Stomach (tissue), 9 donors: Measurements from ENCODE around the gene CAMK2N1. TPM values are rescaled to one million over a fixed set of nuclear protein-coding genes. Genes with fewer than 3 reads are reported as not detected.

Experiments used
- DNase-seq, 2 donors: peaks; one replicate each; pipeline versions ENCODE4 v3.0.0 to v3.0.0-alpha.2; 2013 to 2019
- H3K27ac ChIP-seq, 5 donors: fragments of 200-600 bp in 4 of 5; sonication (generic) in 4 of 5; one replicate each; pipeline ENCODE4 v1.5.1; 2013 to 2019; ENCODE audit warnings: mild to moderate bottlenecking in 1 of 5, moderate library complexity in 1 of 5
- H3K27me3 ChIP-seq, 3 donors: fragments of 200-600 bp; sonication (generic); one replicate each; pipeline ENCODE4 v1.5.1; 2017 to 2019; ENCODE audit warnings: mixed run types in 1 of 3
- H3K36me3 ChIP-seq, 4 donors: fragments of 200-600 bp; sonication (generic); 1 replicate in 3 of 4; 2 replicates in 1 of 4; pipeline ENCODE4 v1.5.1; 2016 to 2019
- H3K4me1 ChIP-seq, 4 donors: fragments of 200-600 bp; sonication (generic); one replicate each; pipeline ENCODE4 v1.5.1; 2016 to 2019
- H3K4me3 ChIP-seq, 4 donors: fragments of 200-600 bp; sonication (generic) in 3 of 4; one replicate each; pipeline ENCODE4 v1.5.1; 2016 to 2019; ENCODE audit warnings: mild to moderate bottlenecking in 1 of 4
- H3K9me3 ChIP-seq, 4 donors: fragments of 200-600 bp; sonication (generic); one replicate each; pipeline ENCODE4 v1.5.1; 2016 to 2019
- CTCF ChIP-seq, 7 experiments: fragments of 450-650 bp in 4 of 7; fragments of 200-600 bp in 3 of 7; sonication (generic) in 3 of 7; IDR thresholded peaks; one replicate each; pipeline ENCODE4 v1.5.1; 2016 to 2019; ENCODE audit warnings: antibody characterized with exemption in 7 of 7, control low read depth in 2 of 7, mild to moderate bottlenecking in 1 of 7
- EP300 ChIP-seq: sonication (generic); formaldehyde crosslinking; IDR thresholded peaks from one replicate; pipeline ENCODE4 v1.6.1; 2017; ENCODE audit warnings: antibody characterized with exemption
- POLR2A ChIP-seq, 4 donors: fragments of 450-650 bp; IDR thresholded peaks; one replicate each; pipeline ENCODE4 v1.6.1; 2016; ENCODE audit warnings: antibody characterized with exemption in 4 of 4, control low read depth in 2 of 4, mild to moderate bottlenecking in 1 of 4, moderate library complexity in 1 of 4
- POLR2AphosphoS5 ChIP-seq, 3 donors: sonication (generic); formaldehyde crosslinking; IDR thresholded peaks; one replicate each; pipeline ENCODE4 v1.6.1; 2016; ENCODE audit warnings: antibody characterized with exemption in 3 of 3
- WGBS, 5 donors: extraction: QIAGEN DNeasy Blood & Tissue Kit in 3 of 5; methylation state at CpG; one replicate each; pipeline versions ENCODE4 v1.1.5 to v1.1.7; 2013 to 2018; 5-methylcytosine and 5-hydroxymethylcytosine counted together
- intact Hi-C: fragments of 100-400 bp; cut with DNase I; formaldehyde crosslinking; loops from one replicate; pipeline ENCODE4 v1.15.1; 2023; ENCODE audit warnings: low total_unique reads
- polyA plus RNA-seq, 3 donors: library from polyadenylated mRNA; stranded (reverse); fragments of 200-250 nt; gene quantifications; one replicate each; pipeline ENCODE4 v1.2.3, GENCODE V29; 2013
- total RNA-seq, 5 donors: library from RNA; depleted of rRNA; stranded (reverse); fragments of >200 nt; gene quantifications; one replicate each; pipeline versions ENCODE4 v1.1.0 to v1.2.3, GENCODE V29; 2014 to 2016
- donor health status: healthy with polysubstance abuse.
- donor health status: Bipolar disorder and iron deficiency.
- donor health status: healthy.

CAMK2N1 gene
- total and polyA plus RNA-seq, 8 donors, result 8.2 to 195 (median 12.9) TPM

DNA sequence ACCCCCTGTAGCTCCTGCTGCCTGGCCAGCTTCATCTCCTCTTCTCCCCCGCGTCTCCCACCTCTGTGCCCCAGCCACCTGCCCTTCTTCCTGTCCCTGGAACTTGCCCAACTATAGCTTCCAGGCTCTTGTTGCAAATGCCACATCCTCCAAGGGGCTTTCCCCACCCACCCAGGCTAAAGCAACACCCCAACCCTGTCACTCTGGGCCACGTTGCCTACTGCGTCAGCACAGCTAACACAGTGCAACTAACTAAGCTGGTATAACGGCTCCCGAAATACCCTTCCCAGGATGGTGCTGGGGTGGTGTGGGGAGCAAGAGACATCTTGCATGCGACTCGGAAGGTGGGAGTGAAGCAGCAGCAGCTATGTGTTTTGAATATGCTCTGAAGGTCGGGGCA is 19.7 kb downstream of the CAMK2N1 start:
- WGBS, 5 donors, result 60 to 70% (median 65%) methylated on average over 9 of the region's 9 CpGs
- intact Hi-C loops, result no loop called here

GRCh38 chr1:20465187-20465586 is 20.8 kb downstream of the CAMK2N1 start:
- peaks cover 0 to 39% (median 0%) of the 10 kb centered on the region in 3 donors for H3K27me3 ChIP-seq
- H3K4me1 ChIP-seq, result no peaks in the 10 kb centered on the region
- DNase-seq, result no peak
- WGBS, 5 donors, result 59 to 73% (median 70%) methylated on average over 5 of the region's 5 CpGs
- intact Hi-C loops, result no loop called here
- no peak overlapping the region for H3K4me3 ChIP-seq
- no peak overlapping the region for H3K27ac ChIP-seq
- H3K36me3 ChIP-seq, result no peaks in the 10 kb centered on the region
- H3K9me3 ChIP-seq, result no peaks in the 10 kb centered on the region
- TF ChIP-seq CTCF (IDR thresholded peaks at IDR 0.05), result no peak
- TF ChIP-seq POLR2A (IDR thresholded peaks at IDR 0.05), result no peak

More for the DNA sequence above, 19.7 kb downstream of the CAMK2N1 start:
- Histone ChIP-seq H3K27ac (no peak overlapping the region), H3K4me3 (no peak overlapping the region), H3K36me3 (no peaks in the 10 kb centered on the region), H3K4me1 (no peaks in the 10 kb centered on the region), H3K27me3 (peaks cover 0 to 41% (median 0%) of the 10 kb centered on the region in 3 donors), H3K9me3 (no peaks in the 10 kb centered on the region)
- no peak for DNase-seq
- TF ChIP-seq POLR2A (IDR thresholded peaks at IDR 0.05) (no peak), EP300 (no peak), CTCF (IDR thresholded peaks at IDR 0.05) (no peak), POLR2AphosphoS5 (IDR thresholded peaks at IDR 0.05) (no peak)

- DNase-seq, result no peak
- Histone ChIP-seq H3K4me1 (no peaks in the 10 kb centered on the region), H3K4me3 (no peak overlapping the region), H3K9me3 (no peaks in the 10 kb centered on the region), H3K36me3 (no peaks in the 10 kb centered on the region), H3K27ac (no peak overlapping the region), H3K27me3 (peaks cover 0 to 45% (median 0%) of the 10 kb centered on the region in 3 donors)
- intact Hi-C loops, result no loop called here
- TF ChIP-seq EP300 (no peak), POLR2A (IDR thresholded peaks at IDR 0.05) (no peak)
- 80 to 95% (median 86%) methylated on average over 1 of the region's 1 CpG for WGBS, 5 donors
These were observed 22.5 kb downstream of the CAMK2N1 start for GRCh38 chr1:20463502-20463901.

- Histone ChIP-seq H3K27ac (no peak overlapping the region), H3K9me3 (no peaks in the 10 kb centered on the region), H3K27me3 (peaks cover 0 to 36% (median 0%) of the 10 kb centered on the region in 3 donors), H3K4me3 (no peak overlapping the region), H3K4me1 (no peaks in the 10 kb centered on the region), H3K36me3 (no peaks in the 10 kb centered on the region)
- intact Hi-C loops, result no loop called here
- TF ChIP-seq CTCF (IDR thresholded peaks at IDR 0.05), result no peak
- no peak for TF ChIP-seq POLR2AphosphoS5 (IDR thresholded peaks at IDR 0.05)
- TF ChIP-seq POLR2A (IDR thresholded peaks at IDR 0.05), result no peak
- TF ChIP-seq EP300, result no peak
- DNase-seq, result no peak
- 68 to 86% (median 83%) methylated on average over 3 of the region's 3 CpGs for WGBS, 5 donors
These were observed 23.6 kb downstream of the CAMK2N1 start for GRCh38 chr1:20462397-20462796.

GRCh38 chr1:20458717-20459116 is 27.3 kb downstream of the CAMK2N1 start:
- Histone ChIP-seq H3K27me3 (peaks cover 0 to 15% (median 0%) of the 10 kb centered on the region in 3 donors), H3K36me3 (no peaks in the 10 kb centered on the region), H3K9me3 (no peaks in the 10 kb centered on the region), H3K4me3 (no peak overlapping the region), H3K4me1 (no peaks in the 10 kb centered on the region), H3K27ac (no peak overlapping the region)
- 83 to 100% (median 91%) methylated on average over 2 of the region's 2 CpGs for WGBS, 5 donors
- intact Hi-C loops, result no loop called here
- no peak for DNase-seq
- no peak for TF ChIP-seq POLR2A (IDR thresholded peaks at IDR 0.05)
- TF ChIP-seq POLR2AphosphoS5 (IDR thresholded peaks at IDR 0.05), result no peak
- TF ChIP-seq EP300, result no peak
